CD4-positive, alpha-beta T cell treated with Interleukin-12 subunit alpha and Interleukin-12 subunit beta, for 1 hour (primary cell): ENCODE results near the gene BEST3.

Experiments
- DNase-seq: peaks from one replicate; pipeline ENCODE4 v3.0.0-alpha.2; 2020

Gene BEST3

DNA sequence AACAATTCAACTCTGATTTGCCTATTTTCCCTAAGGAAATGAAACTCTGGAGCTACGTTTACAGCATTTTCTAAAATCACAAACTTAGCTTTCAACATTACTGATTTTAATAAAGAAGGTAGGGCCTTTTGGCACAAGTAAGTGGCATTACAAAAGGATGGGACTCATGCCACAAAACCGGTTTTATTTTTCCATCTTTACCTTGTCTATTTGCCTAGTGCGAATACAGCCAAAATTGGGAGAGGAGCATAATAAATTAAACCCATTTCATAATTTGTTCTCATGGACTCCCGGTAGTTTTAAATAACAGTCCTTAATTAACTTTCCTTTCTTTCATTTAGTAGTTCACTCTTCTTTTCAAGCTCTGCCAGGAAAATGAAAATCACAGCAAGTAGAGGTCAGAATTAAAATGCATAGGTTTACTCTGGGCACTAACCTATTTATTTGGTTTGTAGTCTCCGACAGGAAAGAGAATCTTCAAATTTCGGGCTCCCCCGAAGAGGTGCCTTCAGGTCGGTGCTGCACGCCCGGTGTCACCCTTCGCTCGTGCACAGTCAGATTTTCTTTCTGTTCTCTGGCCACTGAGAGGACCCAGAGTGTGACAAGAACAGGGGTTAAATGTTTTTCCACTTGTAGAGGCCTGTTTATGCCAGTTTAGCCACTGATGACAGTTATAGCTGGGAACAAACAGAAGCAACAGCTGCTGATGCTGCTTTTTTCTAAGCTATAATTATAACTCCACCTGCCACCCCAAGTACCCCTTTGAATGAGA is at the start of gene BEST3:
BEST3 (minus strand) TSS at position 535 of the 772 bp plus-strand sequence. CDS start 1,505 bp downstream, outside the sequence.
- DNase-seq, result no peak

DNA sequence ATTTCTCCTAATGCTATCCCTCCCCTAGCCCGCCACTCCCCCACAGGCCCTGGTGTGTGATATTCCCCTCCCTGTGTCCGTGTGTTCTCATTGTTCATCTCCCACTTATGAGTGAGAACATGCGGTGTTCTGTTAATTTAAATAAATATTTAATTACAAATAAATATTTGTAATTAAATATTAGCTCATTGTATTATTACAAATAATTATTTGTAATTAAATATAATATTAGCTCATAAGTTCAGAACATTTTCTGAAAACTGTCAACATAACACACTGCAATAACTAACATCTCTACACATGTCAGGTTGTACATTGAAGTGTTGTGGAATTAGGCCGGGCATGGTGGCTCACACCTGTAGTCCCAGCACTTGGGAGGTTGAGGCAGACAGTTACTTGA is 45.0 kb upstream of the BEST3 start:
- DNase-seq, result no peak

DNA sequence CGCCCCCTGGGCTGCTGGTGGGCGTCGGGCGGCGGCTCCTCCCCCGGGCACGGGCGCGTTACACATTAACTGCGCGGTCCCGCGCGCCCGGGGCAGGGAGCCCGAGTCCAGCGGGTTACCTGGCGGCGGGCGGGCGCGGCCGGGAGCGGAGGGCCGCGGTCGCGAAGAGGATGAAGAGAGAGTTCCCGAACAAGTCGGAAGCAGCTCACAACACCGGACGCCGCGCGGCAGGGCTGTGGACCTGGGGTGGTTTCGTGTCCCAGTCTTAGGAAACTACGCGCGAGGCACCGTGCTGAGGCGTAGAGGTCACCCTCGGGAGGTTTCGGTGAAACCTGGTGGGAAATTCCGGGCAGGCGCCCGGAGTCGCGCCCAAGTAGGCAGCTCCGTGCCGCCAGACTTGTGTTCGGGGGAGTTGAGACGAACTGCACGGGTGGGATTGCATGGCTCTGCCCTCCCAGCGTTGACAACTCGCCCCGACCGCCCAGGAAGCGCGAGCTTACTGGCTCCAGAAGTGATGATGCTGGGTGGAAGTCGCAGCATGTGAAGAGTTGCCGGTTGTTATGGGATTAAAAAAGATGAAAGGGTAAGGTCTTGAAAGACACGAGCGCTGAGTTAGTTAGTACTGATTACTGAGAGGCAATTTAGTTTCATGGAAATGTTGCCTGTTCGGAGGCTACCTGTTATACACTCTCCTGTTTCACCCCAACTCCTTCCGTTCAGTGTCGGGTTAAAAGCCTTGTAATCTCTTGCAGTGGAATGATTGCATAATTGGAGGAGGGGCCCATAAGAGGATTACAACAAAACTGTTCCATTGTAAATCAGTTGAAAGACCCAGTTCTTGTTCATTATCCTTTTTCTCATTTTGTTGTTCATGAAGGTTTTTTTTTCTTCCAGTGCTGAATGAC is 40.4 kb upstream of the BEST3 start:
- peak; percentile 71 for DNase-seq

DNA sequence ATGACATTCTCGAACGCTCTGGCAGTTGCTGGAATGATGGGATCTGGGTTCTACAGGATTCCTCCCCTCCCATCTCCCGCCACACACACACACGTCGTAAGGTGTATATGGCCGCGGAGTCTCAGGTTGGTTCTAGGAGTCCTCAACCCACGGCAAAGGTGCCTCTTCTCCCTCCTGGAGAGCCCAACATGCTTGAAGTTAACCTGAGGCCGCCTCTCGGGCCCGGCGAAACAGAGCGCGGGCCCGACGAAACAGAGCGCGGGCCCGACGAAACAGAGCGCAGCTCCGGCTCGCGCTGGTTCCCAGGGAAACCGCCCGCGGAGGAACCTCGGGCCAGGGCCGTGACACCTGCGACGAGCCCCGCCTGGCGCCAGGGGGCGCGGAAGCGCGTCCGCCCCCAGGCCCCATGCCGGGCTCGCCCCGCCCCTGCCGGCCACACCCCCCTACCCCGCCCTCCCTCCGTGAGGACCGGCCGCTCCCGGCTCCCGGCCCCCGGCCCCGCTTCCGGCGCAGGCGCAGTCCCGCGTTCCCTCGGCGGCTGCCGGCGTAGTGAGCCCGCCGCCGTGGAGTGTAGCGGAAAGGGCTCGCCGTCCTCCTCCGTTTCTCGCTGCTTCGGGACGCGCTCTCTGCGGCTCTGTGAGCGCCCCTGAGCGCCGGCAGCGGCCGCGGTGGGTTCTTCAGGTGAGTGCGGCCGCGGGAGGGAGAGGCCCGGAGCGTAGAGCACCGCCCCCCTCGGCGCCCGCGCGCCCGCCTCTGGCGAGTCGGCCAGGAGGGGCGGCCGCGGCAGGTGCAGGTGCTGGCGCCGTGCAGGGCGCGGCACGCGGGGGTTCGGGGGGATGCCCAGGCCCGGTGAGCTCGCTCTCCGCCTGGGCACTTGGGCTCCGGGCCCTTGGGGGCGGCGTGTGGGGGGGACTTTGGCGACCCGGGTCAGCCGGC is 39.5 kb upstream of the BEST3 start, which contains the start of gene RAB3IP:
RAB3IP (plus strand) TSS at position 510 of the 936 bp plus-strand sequence. CDS start 16,549 bp downstream, outside the sequence.
- DNase-seq, result peak; percentile 93

DNA sequence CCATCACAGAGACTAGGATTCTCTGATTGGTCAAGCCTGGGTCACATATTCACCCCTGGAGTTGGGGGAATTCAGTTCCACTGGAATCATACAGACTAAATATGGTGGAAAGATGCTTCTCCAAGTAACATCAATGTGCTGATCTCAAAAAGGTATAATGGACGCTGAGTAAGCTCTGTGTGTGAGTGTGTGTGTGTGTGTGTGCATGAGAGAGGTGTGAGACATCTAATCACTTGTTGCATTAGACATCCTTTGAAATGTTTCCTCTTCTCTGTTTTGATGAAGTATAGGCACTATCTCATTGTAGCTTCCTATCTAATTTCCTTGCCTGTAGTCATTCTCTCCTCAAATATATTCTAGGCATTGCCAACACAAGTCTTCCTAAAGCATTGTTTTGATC is 34.5 kb upstream of the BEST3 start:
- DNase-seq, result no peak

DNA sequence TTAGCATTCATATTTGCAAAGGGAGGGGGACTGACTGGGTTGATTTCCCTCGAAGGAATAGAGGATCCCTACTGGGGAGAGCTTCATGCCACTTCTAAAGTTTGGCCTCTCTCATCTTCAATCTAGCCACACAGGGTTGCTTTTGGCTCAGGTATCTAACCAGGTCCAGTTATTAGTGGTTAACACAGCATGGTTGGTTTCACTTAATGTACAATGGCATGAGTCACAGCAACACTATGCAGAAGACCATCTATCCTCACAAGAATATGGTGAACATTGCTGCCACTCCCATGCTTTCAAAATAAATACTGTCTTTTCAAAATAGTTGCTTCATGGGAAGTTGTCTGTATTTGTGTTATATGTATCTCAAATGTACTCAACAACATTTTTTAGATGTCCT is 33.0 kb upstream of the BEST3 start:
- no peak for DNase-seq

DNA sequence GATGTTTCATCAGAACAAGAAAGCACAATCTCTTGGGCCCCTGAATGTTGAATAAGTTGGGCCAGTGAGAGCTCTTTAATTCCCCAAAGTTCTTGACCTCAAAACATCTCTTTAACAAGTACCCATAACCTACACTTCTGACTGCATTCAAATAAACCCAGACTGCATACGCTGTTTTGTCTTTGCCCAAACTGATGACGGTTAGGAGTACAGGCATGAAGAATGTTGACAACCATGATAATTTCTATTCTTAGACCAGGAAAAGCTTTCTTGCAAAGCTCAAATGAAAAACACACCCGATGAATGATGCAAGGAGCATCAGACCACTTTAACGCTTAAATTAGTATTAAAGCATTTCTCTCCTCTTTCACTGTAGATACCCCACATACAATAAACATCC is 27.8 kb upstream of the BEST3 start:
- no peak for DNase-seq

DNA sequence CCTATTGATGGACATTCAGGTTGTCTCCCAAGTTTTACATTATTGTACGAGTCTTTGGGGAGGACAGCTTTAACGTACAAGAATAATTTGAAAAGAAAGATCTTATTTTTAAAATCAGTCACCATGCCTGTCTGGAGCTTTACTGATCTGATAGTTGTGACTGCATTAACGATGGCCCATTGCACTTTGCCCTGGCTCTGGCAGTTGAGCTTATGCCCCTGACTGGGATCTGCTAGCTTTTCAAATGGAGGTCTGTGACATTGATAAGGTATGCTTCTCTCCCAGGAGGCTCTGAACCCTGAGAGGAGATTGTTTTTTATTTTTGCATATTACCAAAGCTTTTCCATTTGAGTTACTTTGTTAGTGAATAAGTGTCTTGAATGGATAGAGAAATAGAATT is 21.6 kb upstream of the BEST3 start:
- no peak for DNase-seq

DNA sequence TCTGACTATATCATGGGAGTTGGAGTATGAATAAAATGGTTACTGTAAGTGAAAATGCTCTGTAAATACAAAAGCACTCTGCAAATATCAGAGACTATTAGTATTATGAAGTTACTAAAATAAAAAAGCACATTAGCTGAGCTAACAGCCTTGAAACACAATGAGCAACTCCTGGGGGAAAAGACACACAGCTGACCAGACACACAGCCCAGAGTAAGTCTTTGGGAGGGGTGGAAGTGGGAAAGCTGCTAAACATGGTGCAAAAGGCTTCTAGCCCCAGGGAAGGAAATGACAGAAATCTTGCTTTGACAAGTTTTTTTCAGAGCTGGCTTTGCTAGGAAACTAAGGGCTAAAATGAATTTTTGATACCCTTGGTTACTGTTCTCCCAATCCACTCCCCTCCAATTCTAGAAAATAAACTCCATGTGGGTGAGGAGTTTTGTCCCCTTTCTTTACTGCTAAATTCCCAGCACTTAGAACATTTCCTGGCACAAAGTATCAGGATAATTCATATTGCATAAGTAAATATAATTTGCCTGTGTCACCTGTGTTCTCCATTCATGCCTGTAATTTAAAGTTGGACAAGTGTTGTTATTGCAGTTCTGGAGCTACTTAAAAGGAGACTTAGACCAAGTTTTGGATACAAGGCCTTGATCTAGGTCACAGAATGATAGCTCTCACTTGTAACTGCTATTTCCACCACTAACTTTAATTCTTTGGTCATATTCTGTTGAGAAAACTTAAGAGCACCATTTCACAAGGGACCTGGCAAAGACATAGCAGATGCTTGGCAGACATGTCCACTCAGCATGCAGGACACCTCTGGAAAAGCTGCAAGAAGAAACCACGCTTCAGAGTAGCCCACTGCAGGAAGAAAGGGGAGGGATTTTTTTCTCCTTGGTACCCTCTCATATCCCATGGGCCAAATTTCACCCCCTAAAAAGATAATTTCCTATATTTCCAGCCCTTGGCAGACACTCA is 20.5 kb upstream of the BEST3 start:
- no peak for DNase-seq

DNA sequence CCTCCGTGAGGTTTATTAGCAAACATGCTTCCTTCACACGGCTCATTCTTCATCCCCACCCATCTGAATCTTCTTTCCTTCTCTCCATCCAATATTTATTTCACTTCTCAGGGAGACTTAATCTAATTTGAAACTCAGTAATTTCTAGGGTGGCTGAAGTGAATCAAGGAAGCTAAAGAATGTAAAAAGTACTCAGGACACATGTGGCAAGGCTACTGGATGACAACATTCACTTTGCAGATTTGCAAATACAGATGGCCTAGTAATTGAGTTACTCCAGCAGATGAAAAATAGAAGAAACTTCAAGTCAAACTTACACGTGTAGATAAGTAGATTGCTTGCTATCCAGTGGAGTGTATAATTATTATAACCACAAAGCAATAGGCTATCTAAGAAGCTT is 15.4 kb upstream of the BEST3 start:
- DNase-seq, result no peak

DNA sequence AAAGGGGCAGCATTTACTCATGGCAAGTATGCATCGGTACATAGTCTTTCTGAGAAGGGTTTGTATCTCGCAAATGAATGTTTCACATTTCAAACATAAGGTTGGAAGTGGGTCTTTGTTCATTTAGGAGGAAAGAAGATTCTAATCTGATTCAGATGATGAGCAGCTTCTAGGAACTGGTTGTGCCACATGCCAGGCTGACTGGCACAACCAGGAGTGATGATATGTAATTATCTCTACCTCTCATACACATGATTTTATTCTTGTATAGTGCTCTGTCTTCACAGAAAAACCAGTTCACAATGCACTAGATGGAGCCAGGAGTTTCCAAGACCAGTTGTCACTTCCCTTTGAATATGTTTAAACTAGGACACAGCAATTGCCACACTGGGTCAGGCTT is 13.7 kb upstream of the BEST3 start:
- no peak for DNase-seq

DNA sequence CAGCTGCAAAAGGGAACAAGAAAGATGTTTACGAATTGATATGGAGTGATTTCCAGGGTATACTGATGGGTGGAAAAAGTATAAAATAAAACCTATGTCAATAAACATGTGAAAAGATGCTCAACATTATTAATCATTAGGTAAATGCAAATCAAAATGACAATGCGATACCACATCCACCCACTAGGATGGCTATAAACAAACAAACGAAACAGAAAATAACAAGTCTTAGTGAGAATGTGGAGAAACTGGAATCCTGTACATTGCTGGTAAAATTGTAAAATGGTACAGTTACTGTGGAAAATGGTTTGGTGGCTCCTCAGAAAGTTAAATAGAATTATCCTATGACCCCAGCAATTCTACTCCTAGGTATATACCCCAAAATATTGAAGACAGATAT is 9.5 kb upstream of the BEST3 start:
- DNase-seq, result no peak

DNA sequence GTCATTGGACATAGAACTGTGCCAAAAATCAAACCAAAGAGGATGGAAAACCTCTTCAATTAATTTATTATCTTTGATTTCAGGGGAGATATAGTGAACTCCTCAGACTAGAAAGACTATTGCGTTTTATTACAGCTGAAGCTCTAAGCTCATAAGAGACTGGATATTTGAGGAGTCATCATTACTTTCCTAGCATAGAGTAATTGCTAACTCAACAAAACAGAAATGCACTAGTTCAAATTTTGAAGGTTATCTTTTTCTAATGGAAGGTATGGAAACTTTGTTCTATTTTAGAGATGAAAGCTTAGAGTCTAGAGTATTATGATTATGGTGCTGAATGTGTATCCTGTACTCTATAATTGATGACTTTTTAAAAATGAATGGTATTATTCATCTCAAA is 5.3 kb upstream of the BEST3 start:
- no peak for DNase-seq

DNA sequence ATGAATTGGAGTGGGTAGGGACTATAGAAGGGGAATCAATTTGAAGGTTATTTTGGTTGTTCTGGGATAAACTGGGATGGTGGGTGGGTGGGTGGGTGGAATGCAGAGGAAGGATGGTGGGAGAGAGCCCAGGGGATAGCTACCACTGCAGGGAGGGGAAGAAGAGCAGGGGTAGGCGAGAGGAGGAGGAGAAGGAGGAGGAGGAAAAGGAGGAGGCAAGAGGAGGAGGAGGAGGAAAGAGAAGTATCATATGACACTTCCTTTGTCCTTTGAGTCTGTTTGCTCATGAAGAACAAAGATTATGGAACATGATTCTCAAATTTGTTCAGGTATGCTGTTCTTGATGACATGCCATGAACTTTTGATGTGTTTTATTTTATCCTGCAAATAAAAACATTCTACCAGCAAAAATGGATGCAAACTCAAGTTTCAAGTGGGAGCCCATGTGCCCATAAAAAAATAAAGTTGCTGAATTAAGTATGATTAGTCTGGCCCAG is 4.1 kb upstream of the BEST3 start:
- DNase-seq, result no peak

DNA sequence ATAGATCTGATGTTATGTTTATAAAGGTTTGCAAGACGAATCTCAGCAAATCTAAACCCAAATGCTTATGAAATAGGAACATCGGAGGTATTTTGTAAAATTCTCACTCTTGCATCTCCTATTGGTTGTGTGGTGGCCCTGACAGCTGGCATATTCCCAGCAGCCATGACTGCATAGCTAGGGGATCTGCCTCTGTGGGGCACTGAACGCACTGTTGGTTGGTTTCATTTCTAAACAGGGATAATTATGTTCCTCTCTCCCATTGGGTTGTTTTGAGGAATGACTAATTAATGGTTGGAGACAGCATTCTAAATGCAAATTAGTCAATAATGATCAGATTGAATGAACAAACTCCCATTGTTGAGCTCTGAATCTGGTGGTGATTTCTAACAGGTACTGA is 2.7 kb upstream of the BEST3 start:
- no peak for DNase-seq

DNA sequence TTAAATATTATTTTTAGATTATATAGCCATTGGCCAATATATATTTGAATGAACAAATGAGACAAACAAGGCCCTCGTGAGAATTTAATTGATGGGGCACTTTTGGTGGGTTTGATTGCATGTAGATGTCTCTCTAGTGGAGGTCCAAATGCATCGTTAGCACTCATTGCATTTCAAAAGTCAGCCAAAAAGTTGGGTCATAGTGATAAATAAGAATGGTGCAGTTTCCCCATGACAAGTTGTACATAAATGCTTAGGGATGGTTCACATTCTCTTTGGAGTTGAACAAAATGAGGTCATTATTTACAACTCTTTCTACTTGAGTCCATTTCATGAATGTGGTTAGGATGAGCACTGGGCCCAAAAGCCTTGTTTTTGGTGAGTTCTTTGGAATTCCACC is 1.0 kb downstream of the BEST3 start:
- DNase-seq, result no peak

DNA sequence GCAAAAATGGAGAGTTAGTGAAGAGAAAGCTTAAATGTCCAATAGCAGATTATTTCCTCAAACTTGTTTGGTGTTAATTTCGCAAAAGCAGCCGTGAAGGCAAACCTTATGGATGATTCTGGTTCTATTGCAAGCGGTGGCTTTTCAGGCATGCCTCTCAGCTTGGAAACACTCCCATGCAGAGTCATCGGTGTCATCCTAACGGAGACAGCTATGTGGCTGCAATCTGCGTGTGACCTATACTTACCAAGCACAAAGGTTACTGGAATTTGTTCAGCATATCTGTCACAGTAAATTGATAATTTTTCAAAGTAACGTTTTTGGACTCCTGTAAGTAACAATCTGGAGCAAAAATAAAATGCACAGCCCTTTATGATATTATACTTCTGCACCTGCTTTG is 5.0 kb downstream of the BEST3 start:
- no peak for DNase-seq

DNA sequence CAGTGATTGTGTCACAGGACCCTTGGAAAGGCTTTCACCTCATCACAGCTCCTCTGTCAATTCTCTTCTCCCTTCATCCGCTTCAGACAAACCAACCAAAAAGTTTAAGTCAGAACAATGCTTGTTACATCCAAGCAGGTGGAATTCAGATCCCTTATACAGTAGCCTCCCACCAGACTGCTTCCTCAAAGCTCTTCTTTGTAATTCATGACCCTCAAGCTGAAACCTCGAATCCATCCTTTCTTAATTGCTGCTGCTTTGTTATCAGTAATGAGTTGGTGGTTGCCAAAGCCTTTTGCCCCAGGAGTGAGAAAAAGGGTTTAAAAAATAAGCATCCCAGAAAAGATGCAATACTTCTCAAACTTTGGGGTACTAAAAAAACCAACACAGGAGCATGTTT is 9.5 kb downstream of the BEST3 start:
- DNase-seq, result no peak

DNA sequence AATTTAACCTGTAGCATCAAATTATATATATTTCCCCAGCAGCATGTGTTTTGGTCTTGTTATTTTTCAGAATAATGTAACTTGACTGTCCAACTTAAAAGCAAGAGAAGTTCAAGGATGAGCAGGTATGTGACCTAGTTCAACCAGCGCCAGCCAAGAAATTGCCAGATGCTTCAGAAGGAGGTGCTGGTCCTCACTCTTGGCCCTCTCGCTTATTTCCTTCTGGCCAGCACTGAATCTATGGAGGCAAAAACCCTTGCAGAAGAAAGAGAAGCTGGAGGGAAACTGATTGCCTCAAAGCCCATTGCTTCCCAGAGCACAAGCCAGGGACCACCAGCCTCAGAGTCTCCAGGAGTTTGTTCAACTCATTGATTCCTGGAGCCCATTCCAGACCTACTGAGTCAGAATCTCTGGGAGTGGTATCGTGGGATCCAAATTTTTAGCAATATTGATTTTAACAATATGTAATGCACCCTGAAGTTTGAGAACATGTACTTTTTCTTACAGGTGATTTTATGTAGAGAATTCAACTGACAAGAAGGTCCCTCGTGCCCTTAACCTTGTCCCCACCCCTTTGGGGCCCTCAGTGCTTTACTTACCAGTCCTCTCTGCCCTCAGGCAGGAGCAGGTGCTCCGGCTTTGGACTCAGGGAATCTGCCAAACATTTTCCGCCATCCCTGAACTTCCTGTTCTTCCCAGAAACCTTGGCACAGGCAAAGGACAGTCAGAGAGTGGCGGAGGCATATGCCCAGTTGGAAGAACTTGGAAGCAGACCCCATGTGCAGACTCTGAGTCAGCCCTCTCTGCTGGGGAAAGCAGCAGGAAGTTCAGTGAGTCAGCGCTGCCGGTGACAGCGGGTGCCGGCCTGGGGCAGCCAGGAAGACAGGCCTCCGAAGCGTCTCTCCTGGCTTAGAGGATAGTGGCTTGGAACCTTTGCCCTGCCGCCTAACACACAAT is 10.4 kb downstream of the BEST3 start:
- peak; percentile 1 for DNase-seq

DNA sequence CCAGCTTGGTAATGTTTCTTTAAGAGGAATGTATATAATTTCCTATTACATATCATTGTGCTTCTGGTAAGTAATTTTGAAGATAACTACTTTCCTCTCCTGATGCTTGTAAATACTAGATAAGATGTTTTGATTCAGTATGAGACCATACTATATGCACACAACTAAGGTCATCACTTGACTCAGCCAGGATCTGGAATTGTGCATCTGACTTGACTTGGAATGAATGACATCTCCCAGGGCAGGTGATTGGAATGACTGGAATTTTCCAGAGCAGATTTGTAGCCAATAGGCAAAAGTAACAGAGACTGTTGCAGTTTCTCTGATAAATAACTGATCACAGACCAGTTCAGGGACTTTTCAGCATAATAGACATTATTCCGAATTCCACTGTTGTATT is 11.1 kb downstream of the BEST3 start:
- no peak for DNase-seq
